GM12874 (cell line): ENCODE data around the gene ADAMTS17.

Experiments
- CTCF ChIP-seq: IDR thresholded peaks from 2 replicates; pipeline ENCODE4 v1.5.1; 2011; ENCODE audit warnings: low read depth, mild to moderate bottlenecking, control low read depth, low read length, moderate library complexity; ENCODE audit not compliant: insufficient read depth

Gene ADAMTS17

GRCh38 chr15:100092034-100092433 lies 249.7 kb downstream of the ADAMTS17 start:
- TF ChIP-seq CTCF = no peak

GRCh38 chr15:100090411-100090810 lies 251.4 kb downstream of the ADAMTS17 start:
- TF ChIP-seq CTCF = no peak

GRCh38 chr15:100083572-100083971 lies 258.2 kb downstream of the ADAMTS17 start:
- no peak for TF ChIP-seq CTCF

GRCh38 chr15:100082761-100083402 lies 258.9 kb downstream of the ADAMTS17 start:
- no peak for TF ChIP-seq CTCF

- no peak for TF ChIP-seq CTCF
Measured at GRCh38 chr15:100081454-100081853, 260.3 kb downstream of the ADAMTS17 start.

- TF ChIP-seq CTCF = no peak
Measured at GRCh38 chr15:100078511-100079220, 263.1 kb downstream of the ADAMTS17 start.

GRCh38 chr15:100075229-100075628 lies 266.5 kb downstream of the ADAMTS17 start:
- TF ChIP-seq CTCF = no peak
